ENCODE measurements around the gene CSTPP1.

GRCh38 chr11:47147250-47147649 is 210.7 kb downstream of the CSTPP1 start:
- TF ChIP-seq, protein P1, sequence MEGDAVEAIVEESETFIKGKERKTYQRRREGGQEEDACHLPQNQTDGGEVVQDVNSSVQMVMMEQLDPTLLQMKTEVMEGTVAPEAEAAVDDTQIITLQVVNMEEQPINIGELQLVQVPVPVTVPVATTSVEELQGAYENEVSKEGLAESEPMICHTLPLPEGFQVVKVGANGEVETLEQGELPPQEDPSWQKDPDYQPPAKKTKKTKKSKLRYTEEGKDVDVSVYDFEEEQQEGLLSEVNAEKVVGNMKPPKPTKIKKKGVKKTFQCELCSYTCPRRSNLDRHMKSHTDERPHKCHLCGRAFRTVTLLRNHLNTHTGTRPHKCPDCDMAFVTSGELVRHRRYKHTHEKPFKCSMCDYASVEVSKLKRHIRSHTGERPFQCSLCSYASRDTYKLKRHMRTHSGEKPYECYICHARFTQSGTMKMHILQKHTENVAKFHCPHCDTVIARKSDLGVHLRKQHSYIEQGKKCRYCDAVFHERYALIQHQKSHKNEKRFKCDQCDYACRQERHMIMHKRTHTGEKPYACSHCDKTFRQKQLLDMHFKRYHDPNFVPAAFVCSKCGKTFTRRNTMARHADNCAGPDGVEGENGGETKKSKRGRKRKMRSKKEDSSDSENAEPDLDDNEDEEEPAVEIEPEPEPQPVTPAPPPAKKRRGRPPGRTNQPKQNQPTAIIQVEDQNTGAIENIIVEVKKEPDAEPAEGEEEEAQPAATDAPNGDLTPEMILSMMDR (IDR thresholded peaks at IDR 0.05; ENCODE audit: low read depth, low read length, poor library complexity, severe bottlenecking), result no peak
- TF ChIP-seq EZH2phosphoT487 (IDR thresholded peaks at IDR 0.05; ENCODE audit: borderline replicate concordance, low read length), result no peak

Measured in DOHH2 (cell line).